ENCODE results near the gene SRSF11. TPM values are rescaled to one million over a fixed set of nuclear protein-coding genes. Genes with fewer than 3 reads are reported as not detected.

The SRSF11 gene
- total RNA-seq, 2 donors from 2014 or later: 71.5 to 135 TPM

DNA sequence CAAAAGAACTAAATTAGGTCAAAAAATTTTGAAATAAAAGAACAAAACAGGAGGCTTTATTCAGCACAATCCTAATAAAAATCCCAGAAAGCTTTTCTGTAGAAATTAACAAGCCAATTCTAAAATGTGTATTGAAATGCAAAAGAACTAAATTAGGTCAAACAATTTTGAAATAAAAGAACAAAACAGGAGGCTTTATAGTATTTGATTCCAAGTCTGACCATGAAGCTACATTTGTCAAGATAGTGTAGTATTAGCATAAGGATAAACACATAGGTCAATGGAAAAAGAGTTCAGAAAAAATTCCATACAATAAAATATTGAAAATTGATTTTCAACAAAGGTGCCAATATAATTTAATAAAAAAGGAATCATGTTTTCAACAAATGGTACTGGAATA, 26.6 kb upstream of the SRSF11 start:
- no peaks in the 10 kb centered on the region for H3K27me3 ChIP-seq (replicated peaks; ENCODE audit: insufficient read depth)
- no peak for TF ChIP-seq POLR2A (IDR thresholded peaks at IDR 0.05)
- TF ChIP-seq, protein P1, sequence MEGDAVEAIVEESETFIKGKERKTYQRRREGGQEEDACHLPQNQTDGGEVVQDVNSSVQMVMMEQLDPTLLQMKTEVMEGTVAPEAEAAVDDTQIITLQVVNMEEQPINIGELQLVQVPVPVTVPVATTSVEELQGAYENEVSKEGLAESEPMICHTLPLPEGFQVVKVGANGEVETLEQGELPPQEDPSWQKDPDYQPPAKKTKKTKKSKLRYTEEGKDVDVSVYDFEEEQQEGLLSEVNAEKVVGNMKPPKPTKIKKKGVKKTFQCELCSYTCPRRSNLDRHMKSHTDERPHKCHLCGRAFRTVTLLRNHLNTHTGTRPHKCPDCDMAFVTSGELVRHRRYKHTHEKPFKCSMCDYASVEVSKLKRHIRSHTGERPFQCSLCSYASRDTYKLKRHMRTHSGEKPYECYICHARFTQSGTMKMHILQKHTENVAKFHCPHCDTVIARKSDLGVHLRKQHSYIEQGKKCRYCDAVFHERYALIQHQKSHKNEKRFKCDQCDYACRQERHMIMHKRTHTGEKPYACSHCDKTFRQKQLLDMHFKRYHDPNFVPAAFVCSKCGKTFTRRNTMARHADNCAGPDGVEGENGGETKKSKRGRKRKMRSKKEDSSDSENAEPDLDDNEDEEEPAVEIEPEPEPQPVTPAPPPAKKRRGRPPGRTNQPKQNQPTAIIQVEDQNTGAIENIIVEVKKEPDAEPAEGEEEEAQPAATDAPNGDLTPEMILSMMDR (IDR thresholded peaks at IDR 0.05): no peak
- TF ChIP-seq POLR2AphosphoS5 (IDR thresholded peaks at IDR 0.05): no peak
- no peak for DNase-seq (ENCODE audit: low spot score)

DNA sequence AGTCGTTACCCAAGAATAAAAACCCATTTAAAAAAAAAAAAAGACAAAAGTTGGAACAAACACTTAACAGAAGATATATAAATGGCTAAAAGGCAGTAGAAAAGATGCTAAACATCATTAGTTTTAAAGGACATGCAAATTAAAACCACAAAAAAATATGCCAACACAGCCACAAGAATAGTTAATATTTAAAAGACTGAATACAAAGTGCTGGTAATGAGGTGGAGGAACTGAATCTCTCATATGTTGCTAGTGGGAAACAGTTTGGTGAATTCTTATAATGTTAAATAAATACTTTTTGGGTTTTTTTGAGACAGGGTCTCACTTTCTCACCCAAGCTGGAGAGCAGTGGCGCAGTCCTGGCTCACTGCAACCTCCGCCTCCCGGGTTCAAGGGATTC, 25.8 kb upstream of the SRSF11 start:
- Histone ChIP-seq H3K36me3 (no peaks in the 10 kb centered on the region), H3K27me3 (replicated peaks; ENCODE audit: insufficient read depth) (no peaks in the 10 kb centered on the region), H3K27ac (no peak overlapping the region), H3K4me1 (replicated peaks) (no peaks in the 10 kb centered on the region), H3K9me3 (no peaks in the 10 kb centered on the region), H3K4me3 (no peak overlapping the region)
- intact Hi-C loops (cut with DNase I): no loop called here
- DNase-seq (ENCODE audit: low spot score): no peak
- 93% methylated on average over 4 of the region's 4 CpGs for WGBS
- TF ChIP-seq POLR2A (IDR thresholded peaks at IDR 0.05): no peak
- TF ChIP-seq, protein P1 (IDR thresholded peaks at IDR 0.05): no peak

More for the DNA sequence above, 26.6 kb upstream of the SRSF11 start:
- H3K36me3 ChIP-seq: no peaks in the 10 kb centered on the region
- no peaks in the 10 kb centered on the region for H3K9me3 ChIP-seq
- intact Hi-C loops (cut with DNase I): no loop called here
- no peaks in the 10 kb centered on the region for H3K4me1 ChIP-seq (replicated peaks)
- no peak overlapping the region for H3K27ac ChIP-seq
- no peak overlapping the region for H3K4me3 ChIP-seq

DNA sequence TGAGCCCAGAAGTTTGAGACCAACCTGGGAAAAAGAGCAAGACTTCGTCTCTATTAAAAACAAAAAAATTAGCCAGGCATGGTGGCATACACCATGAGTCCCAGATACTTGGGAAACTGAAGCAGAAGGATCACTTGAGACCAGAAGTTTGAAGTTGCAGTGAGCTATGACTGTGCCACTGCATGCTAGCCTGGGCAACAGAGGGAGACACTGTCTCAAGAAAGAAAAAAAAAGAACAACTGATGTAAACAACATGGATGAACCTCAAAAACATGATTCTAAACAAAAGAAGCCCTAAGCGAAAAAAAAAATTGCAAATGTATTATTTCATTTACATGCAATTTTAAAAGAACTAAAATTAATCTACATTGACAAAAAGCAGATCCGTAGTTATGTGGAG, 24.8 kb upstream of the SRSF11 start:
- H3K4me1 ChIP-seq (replicated peaks): no peaks in the 10 kb centered on the region
- intact Hi-C loops (cut with DNase I): no loop called here
- H3K27me3 ChIP-seq (replicated peaks; ENCODE audit: insufficient read depth): no peaks in the 10 kb centered on the region
- DNase-seq (ENCODE audit: low spot score): no peak
- H3K27ac ChIP-seq: no peak overlapping the region
- H3K9me3 ChIP-seq: no peaks in the 10 kb centered on the region
- no peaks in the 10 kb centered on the region for H3K36me3 ChIP-seq
- WGBS: 93% methylated on average over 3 of the region's 3 CpGs
- TF ChIP-seq POLR2A (IDR thresholded peaks at IDR 0.05) (no peak), POLR2AphosphoS5 (IDR thresholded peaks at IDR 0.05) (no peak)
- TF ChIP-seq, protein P1 (IDR thresholded peaks at IDR 0.05): no peak
- H3K4me3 ChIP-seq: no peak overlapping the region

DNA sequence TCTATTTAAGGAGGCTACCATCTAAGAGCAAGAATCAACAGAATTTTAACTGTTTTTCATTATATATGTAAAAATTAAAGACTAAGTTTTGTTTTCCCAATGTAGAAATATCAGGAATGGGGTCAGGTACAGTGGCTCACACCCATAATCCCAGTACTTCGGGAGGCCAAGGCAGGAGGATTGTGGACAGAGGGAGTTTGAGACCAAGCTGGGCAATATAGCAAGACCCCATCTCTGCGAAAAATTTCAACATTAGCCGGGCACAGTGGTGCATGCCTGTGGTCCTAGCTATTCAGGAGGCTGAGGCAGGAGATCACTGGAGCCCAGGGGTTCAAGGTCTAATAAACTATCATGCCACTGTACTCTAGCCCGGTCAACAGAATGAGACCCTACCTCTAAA, 21.1 kb upstream of the SRSF11 start:
- WGBS: 97% methylated on average over 4 of the region's 4 CpGs
- TF ChIP-seq, protein P1 (IDR thresholded peaks at IDR 0.05): no peak
- TF ChIP-seq POLR2A (IDR thresholded peaks at IDR 0.05) (no peak), POLR2AphosphoS5 (IDR thresholded peaks at IDR 0.05) (no peak)
- Histone ChIP-seq H3K36me3 (no peaks in the 10 kb centered on the region), H3K27me3 (replicated peaks; ENCODE audit: insufficient read depth) (no peaks in the 10 kb centered on the region), H3K4me1 (replicated peaks) (no peaks in the 10 kb centered on the region), H3K27ac (no peak overlapping the region), H3K4me3 (no peak overlapping the region), H3K9me3 (no peaks in the 10 kb centered on the region)
- intact Hi-C loops (cut with DNase I): no loop called here
- DNase-seq (ENCODE audit: low spot score): no peak

DNA sequence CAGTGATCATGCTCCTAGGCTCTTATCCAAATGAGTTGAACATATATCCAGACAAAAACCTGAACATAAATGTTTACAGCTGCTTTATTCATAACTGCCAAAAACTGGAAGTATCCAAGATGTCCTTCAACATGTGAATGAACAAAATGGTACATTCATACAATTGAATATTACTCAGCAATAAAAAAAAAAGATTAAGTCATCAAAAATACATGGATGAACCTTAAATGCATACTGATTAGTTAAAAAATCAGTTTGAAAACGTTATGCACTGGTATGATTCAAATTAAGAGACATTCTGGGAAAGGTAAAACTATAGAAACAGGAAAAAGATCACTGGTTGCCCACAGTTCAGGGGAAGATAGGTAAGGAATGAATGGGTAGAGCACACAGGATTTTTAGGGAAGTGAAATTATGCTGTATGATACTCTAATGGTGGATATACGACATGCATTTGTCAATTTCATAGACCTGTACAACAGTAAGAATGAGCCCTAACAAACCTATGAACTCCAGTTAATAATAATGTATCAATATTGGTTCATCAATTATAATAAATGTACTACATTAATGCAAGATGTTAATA, 18.9 kb upstream of the SRSF11 start:
- Histone ChIP-seq H3K4me3 (no peak overlapping the region), H3K9me3 (no peaks in the 10 kb centered on the region), H3K27me3 (replicated peaks; ENCODE audit: insufficient read depth) (no peaks in the 10 kb centered on the region), H3K4me1 (replicated peaks) (no peaks in the 10 kb centered on the region), H3K27ac (no peak overlapping the region), H3K36me3 (no peaks in the 10 kb centered on the region)
- 70% methylated on average over 2 of the region's 2 CpGs for WGBS
- DNase-seq (ENCODE audit: low spot score): no peak
- no peak for TF ChIP-seq POLR2AphosphoS5 (IDR thresholded peaks at IDR 0.05)
- no peak for TF ChIP-seq POLR2A (IDR thresholded peaks at IDR 0.05)
- intact Hi-C loops (cut with DNase I): no loop called here
